Neural crest cell (in vitro differentiated cells): ENCODE data around the gene ARHGDIG. TPM values are rescaled to one million over a fixed set of nuclear protein-coding genes. Genes with fewer than 3 reads are reported as not detected.
"Not testable (repeated sequence)": the region's sequence is repeated elsewhere in the genome, so short reads cannot be mapped to it uniquely, and the experiment has no call there.

Experiments used
- DNase-seq: peaks from one replicate; pipeline ENCODE4 v3.0.0; 2021; ENCODE audit warnings: low read depth, mixed read lengths, low spot score
- H3K27ac Mint-ChIP-seq: one replicate; pipeline ENCODE4 v1.8.0; 2021; ENCODE audit warnings: mild to moderate bottlenecking, mixed read lengths; ENCODE audit not compliant: unreplicated experiment
- H3K27me3 Mint-ChIP-seq: 2 replicates; pipeline ENCODE4 v1.8.0; 2021; ENCODE audit warnings: low read depth, mild to moderate bottlenecking, mixed read lengths
- H3K36me3 Mint-ChIP-seq: 2 replicates; pipeline ENCODE4 v1.8.0; 2021; ENCODE audit warnings: low read depth, mild to moderate bottlenecking, mixed read lengths
- H3K4me1 Mint-ChIP-seq: 2 replicates; pipeline ENCODE4 v1.8.0; 2021; ENCODE audit warnings: mixed read lengths
- H3K4me3 Mint-ChIP-seq: one replicate; pipeline ENCODE4 v1.8.0; 2021; ENCODE audit warnings: mild to moderate bottlenecking, mixed read lengths
- H3K9me3 Mint-ChIP-seq: 2 replicates; pipeline ENCODE4 v1.8.0; 2021; ENCODE audit warnings: mixed read lengths
- total RNA-seq: library from RNA; stranded (reverse); gene quantifications from 2 replicates; pipeline ENCODE4 v1.2.1, GENCODE V29; 2021
- TF ChIP-seq, protein P1 (sequence below): fragments of 200-600 bp; sonication (generic); conservative IDR thresholded peaks from 2 replicates; pipeline ENCODE4 v1.5.0; 2021; ENCODE audit warnings: antibody characterized with exemption, mild to moderate bottlenecking

The ARHGDIG gene
- total RNA-seq, 1 donor from 2014 or later, result 3.0 TPM

DNA sequence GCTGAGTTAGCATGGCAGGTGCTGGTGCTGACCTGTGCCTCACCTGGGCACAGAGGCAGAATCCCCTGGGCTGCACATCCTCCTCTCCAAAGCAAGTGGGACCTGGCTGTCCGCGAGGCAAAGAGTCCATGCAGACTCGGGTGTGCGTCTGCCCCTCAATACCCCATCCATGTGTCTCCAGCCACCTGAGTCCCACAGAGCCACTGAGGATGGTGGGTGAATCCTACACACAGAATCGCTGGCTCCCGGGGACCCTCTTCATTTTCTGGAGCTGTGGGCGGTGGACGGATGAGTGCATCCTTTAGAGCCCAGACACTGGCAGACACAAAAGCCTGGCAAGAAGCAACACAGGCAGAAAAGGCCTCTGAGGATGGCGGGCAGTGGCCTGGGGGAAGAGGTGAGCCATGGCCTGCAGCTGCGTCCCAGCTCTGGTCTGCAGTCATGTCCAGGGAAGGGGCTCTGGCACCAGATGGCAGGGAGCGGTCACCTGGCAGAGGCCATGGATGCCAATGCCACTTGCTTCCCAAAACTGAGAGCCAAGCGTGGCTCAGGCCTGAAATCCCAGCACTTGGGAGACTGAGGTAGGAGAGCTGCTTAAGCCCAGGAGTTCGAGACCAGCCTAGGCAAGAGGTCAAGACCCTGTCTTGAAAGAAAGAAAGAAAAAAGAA lies 42.2 kb downstream of the ARHGDIG start:
- DNase-seq, result no peak
- Mint-ChIP-seq H3K4me3 (no peak overlapping the region), H3K27me3 (no peaks in the 10 kb centered on the region), H3K9me3 (no peaks in the 10 kb centered on the region), H3K36me3 (no peaks in the 10 kb centered on the region), H3K27ac (no peak overlapping the region), H3K4me1 (peaks cover 20% of the 10 kb centered on the region)
- TF ChIP-seq, protein P1, sequence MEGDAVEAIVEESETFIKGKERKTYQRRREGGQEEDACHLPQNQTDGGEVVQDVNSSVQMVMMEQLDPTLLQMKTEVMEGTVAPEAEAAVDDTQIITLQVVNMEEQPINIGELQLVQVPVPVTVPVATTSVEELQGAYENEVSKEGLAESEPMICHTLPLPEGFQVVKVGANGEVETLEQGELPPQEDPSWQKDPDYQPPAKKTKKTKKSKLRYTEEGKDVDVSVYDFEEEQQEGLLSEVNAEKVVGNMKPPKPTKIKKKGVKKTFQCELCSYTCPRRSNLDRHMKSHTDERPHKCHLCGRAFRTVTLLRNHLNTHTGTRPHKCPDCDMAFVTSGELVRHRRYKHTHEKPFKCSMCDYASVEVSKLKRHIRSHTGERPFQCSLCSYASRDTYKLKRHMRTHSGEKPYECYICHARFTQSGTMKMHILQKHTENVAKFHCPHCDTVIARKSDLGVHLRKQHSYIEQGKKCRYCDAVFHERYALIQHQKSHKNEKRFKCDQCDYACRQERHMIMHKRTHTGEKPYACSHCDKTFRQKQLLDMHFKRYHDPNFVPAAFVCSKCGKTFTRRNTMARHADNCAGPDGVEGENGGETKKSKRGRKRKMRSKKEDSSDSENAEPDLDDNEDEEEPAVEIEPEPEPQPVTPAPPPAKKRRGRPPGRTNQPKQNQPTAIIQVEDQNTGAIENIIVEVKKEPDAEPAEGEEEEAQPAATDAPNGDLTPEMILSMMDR, result no peak

GRCh38 chr16:324201-324450 lies 43.7 kb downstream of the ARHGDIG start:
- no peak overlapping the region for H3K4me3 Mint-ChIP-seq
- H3K4me1 Mint-ChIP-seq, result peaks cover 6% of the 10 kb centered on the region
- no peak for DNase-seq
- no peaks in the 10 kb centered on the region for H3K27me3 Mint-ChIP-seq
- H3K27ac Mint-ChIP-seq, result no peak overlapping the region
- H3K36me3 Mint-ChIP-seq, result no peaks in the 10 kb centered on the region
- TF ChIP-seq, protein P1, result no peak
- H3K9me3 Mint-ChIP-seq, result no peaks in the 10 kb centered on the region

DNA sequence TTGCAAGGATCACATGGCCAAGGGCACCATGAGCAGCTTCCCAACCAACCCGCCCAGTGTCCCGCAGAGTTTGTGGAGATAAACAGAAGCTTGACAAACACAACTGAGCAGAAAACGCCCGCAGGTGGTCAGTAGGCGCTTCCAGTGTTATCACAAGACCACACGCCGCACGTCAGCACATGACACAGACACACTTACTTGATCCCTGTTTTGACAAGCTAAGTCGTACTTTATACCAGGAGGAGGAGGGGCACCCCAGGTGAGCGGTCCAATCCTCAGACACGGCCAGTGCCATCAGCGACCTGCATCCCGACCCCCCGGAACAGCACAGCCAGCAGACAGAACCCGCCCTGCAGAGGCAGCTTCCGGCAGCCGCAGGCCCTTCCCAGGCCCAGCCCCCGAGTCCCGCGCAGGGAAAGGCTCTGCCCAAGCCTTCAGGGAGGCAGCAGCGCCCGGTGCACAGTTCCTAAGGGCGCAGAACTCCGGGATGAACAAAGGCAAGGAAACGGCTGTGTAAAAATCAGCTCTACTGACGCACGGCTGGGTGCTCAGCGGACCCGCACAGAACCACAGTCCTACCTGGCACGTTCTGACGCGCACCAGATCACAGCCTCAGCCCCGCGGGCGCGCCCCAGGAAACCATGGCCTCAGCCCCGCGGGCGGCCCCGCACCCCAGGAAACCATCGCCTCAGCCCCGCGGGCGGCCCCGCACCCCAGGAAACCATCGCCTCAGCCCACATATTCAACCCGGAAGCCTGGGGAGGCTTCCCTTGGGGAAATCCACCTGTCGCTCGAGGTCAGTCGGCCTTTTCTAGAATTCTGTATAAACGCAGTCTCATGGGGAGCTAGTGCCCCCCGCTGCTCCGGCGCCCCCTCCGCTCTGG lies 44.3 kb downstream of the ARHGDIG start:
- Mint-ChIP-seq H3K27me3 (no peaks in the 10 kb centered on the region), H3K27ac (peak overlapping the region; percentile 71), H3K4me1 (peaks cover 5% of the 10 kb centered on the region), H3K4me3 (no peak overlapping the region), H3K9me3 (no peaks in the 10 kb centered on the region), H3K36me3 (no peaks in the 10 kb centered on the region)
- TF ChIP-seq, protein P1, result no peak
- no peak for DNase-seq

DNA sequence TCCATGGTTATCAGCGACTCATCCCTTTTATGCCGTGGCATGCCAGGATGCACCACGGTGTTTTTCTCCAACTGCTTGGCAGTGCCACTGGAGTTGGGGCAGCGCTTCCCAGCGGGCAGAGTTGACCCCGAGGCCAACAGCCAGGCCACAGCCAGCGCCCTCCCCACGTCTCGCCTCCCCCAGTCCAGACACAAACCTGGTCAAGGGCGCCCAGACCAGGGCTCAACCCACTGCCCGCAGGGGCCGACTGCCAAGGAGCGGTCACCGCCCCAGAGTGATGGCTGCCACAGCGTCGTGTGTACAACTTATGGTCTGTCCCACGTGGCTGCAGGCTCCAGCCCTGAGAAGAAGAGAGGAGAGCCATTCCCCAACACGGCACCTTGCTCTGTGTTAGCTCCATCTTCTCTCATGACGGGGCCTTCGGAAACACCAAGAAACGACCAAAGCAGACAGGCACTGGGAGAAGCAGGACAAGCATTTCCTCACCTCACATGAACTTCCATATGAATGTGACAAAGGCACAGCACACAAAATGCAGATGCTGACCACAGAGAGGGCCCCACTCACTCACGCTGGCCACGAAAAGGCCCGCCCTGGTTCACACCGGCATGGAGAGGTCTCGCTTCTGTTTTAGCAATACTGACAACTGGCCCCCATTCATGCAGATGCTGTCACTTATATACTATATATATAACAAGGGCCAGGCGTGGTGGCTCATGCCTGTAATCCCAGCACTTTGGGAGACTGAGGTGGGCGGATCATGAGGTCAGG lies 45.2 kb downstream of the ARHGDIG start:
- Mint-ChIP-seq H3K27ac (peak overlapping the region; percentile 71), H3K27me3 (no peaks in the 10 kb centered on the region), H3K4me1 (peaks cover 10% of the 10 kb centered on the region), H3K9me3 (no peaks in the 10 kb centered on the region), H3K36me3 (no peaks in the 10 kb centered on the region), H3K4me3 (no peak overlapping the region)
- no peak for DNase-seq
- TF ChIP-seq, protein P1, result no peak

DNA sequence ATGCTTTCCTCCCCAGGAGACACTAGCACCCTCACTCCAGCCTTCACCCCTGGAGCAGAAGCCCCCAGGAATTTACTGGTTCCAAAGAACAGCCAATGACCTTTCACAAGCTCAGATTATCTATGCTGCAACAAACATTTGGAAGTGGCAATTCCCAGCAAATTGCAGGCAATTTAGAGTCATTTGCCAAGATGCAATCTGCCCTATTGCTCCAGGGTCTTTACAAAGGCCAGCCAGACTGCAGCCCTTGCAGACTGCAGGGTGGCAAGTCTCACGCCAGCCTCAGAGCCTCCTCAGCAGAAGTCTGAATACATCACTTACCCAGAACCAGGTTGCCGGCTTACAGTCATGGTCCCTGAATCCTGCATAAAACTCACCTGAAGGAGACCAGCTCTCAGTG lies 50.4 kb downstream of the ARHGDIG start:
- no peak for DNase-seq
- no peaks in the 10 kb centered on the region for H3K9me3 Mint-ChIP-seq
- no peak overlapping the region for H3K4me3 Mint-ChIP-seq
- TF ChIP-seq, protein P1, result no peak
- H3K36me3 Mint-ChIP-seq, result peaks cover 3% of the 10 kb centered on the region
- peaks cover 36% of the 10 kb centered on the region for H3K4me1 Mint-ChIP-seq
- H3K27ac Mint-ChIP-seq, result no peak overlapping the region
- no peaks in the 10 kb centered on the region for H3K27me3 Mint-ChIP-seq

- H3K4me1 Mint-ChIP-seq, result peaks cover 37% of the 10 kb centered on the region
- not testable (repeated sequence) for H3K4me3 Mint-ChIP-seq, H3K9me3 Mint-ChIP-seq, DNase-seq, H3K36me3 Mint-ChIP-seq, H3K27me3 Mint-ChIP-seq, H3K27ac Mint-ChIP-seq
These were observed 50.9 kb downstream of the ARHGDIG start for GRCh38 chr16:331181-331814.
